ENCODE measurements around the gene PCDHGA1.

GRCh38 chr5:141492168-141492885 is 162.0 kb downstream of the PCDHGA1 start:
- TF ChIP-seq CTCF (IDR thresholded peaks at IDR 0.05; ENCODE audit: poor library complexity, severe bottlenecking) (no peak), POLR2AphosphoS5 (IDR thresholded peaks at IDR 0.05) (no peak), EZH2 (IDR thresholded peaks at IDR 0.05; ENCODE audit: borderline replicate concordance, insufficient read depth, low read length, poor library complexity, severe bottlenecking) (no peak), TAF1 (IDR thresholded peaks at IDR 0.05; ENCODE audit: low read depth) (no peak), MXI1 (conservative IDR thresholded peaks at IDR 0.05; ENCODE audit: poor library complexity, severe bottlenecking) (no peak), SMC3 (conservative IDR thresholded peaks at IDR 0.05; ENCODE audit: poor library complexity) (no peak), EP300 (conservative IDR thresholded peaks at IDR 0.05; ENCODE audit: poor library complexity, severe bottlenecking) (no peak), REST (IDR thresholded peaks at IDR 0.05; ENCODE audit: borderline replicate concordance) (no peak)
